ENCODE measurements around the gene KCNK10. TPM values are rescaled to one million over a fixed set of nuclear protein-coding genes. Genes with fewer than 3 reads are reported as not detected.

The KCNK10 gene
- total RNA-seq, 2 donors from 2014 or later: not detected

DNA sequence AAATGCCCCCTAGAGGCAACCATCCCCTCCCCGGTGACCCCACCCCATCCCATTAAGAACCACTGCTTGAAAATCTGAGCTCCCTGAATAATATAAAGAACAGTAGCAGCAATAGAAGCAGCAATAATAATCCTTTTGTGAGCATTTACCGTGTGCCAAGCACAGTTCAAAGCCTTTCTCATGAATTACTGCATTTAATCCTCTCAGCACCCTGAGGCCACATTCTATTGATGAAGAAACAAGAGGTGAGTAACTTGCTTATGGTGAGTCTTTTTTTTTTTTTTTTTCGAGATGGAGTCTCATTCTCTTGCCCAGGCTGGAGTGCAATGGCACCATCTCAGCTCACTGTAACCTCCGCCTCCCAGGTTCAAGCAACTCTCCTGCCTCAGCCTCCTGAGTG, 65.0 kb downstream of the KCNK10 start:
- TF ChIP-seq, protein P1, sequence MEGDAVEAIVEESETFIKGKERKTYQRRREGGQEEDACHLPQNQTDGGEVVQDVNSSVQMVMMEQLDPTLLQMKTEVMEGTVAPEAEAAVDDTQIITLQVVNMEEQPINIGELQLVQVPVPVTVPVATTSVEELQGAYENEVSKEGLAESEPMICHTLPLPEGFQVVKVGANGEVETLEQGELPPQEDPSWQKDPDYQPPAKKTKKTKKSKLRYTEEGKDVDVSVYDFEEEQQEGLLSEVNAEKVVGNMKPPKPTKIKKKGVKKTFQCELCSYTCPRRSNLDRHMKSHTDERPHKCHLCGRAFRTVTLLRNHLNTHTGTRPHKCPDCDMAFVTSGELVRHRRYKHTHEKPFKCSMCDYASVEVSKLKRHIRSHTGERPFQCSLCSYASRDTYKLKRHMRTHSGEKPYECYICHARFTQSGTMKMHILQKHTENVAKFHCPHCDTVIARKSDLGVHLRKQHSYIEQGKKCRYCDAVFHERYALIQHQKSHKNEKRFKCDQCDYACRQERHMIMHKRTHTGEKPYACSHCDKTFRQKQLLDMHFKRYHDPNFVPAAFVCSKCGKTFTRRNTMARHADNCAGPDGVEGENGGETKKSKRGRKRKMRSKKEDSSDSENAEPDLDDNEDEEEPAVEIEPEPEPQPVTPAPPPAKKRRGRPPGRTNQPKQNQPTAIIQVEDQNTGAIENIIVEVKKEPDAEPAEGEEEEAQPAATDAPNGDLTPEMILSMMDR (IDR thresholded peaks at IDR 0.05): no peak
- Histone ChIP-seq H3K36me3 (no peaks in the 10 kb centered on the region), H3K27ac (no peak overlapping the region), H3K4me1 (ENCODE audit: control insufficient read depth in 1 of 2, low read depth in 2 of 2) (no peaks in the 10 kb centered on the region), H3K27me3 (replicated peaks; ENCODE audit: insufficient read depth) (no peaks in the 10 kb centered on the region), H3K4me3 (no peak overlapping the region), H3K9me3 (no peaks in the 10 kb centered on the region)
- no peak for ATAC-seq (ENCODE audit: insufficient number of reproducible peaks, low FRiP score, low read depth)
- no peak for DNase-seq (ENCODE audit: low spot score)

DNA sequence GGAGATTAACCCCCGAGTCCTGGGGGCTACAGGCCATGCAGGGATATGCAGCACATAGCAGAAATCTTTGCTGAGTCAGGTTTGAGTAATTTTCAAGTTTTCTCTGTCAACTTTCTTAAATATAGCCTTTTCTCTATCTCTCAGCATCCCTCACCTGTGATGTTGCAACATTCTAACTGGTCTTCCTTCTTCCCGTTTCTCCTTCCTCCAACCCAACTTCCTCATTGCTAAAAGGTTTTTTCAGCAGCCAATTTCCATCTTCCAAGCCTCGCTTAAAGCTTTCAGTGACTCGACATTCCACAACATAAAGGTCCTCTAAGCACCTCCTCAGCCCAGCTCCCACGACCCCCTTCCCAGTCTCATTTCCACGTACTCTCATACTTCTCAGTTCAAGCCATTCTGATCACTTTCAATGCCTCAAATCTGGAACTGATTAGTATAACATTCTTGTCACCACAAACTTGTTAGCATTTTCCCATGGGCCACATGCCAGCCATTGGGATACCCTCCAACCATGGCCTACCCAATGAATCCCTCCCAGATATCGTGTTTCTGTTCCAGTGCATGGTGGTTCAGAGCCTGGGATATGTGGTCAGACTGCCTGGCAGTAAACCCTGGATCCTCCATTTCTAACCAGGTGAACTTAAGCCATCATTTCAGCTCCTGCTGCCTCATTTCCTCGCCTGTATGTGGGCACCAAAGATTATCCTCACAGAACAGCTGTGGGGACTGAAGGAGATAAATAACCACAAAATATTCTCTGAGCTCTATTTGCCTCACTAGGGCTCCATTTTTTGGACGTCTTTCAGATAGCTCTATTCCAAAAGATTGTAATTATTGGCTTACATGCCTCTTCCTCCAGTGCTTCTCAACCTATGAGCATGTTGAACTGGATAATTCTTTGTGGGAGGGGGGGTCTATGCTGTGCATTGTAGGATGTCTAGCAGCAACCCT, 65.8 kb downstream of the KCNK10 start:
- DNase-seq (ENCODE audit: low spot score) (no peak), ATAC-seq (ENCODE audit: insufficient number of reproducible peaks, low FRiP score, low read depth) (no peak)
- no peak overlapping the region for H3K4me3 ChIP-seq
- H3K27ac ChIP-seq: no peak overlapping the region
- H3K27me3 ChIP-seq (replicated peaks; ENCODE audit: insufficient read depth): no peaks in the 10 kb centered on the region
- no peaks in the 10 kb centered on the region for H3K9me3 ChIP-seq
- TF ChIP-seq, protein P1 (IDR thresholded peaks at IDR 0.05): no peak
- H3K36me3 ChIP-seq: no peaks in the 10 kb centered on the region
- H3K4me1 ChIP-seq (ENCODE audit: control insufficient read depth in 1 of 2, low read depth in 2 of 2): no peaks in the 10 kb centered on the region

DNA sequence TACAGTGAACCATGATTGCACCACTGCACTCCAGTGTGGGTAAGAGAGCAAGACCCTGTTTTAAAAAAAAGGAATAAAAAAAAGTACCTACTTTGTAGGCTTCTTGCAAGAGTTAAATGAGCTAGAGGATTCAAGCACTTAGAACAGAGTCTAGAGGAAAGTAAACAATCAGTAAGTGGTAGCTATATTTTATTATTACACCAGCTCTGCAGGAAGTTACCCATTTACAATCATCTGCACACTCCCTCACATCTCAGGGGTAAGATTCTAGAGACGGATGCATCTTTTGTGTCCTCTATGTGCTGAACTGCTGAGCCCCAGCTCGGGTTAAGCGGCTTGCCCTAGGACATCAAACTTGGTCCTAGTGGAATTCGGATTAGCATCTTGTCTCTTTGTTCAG, 67.3 kb downstream of the KCNK10 start:
- Histone ChIP-seq H3K36me3 (no peaks in the 10 kb centered on the region), H3K4me1 (ENCODE audit: control insufficient read depth in 1 of 2, low read depth in 2 of 2) (no peaks in the 10 kb centered on the region), H3K9me3 (no peaks in the 10 kb centered on the region), H3K4me3 (no peak overlapping the region), H3K27ac (no peak overlapping the region), H3K27me3 (replicated peaks; ENCODE audit: insufficient read depth) (no peaks in the 10 kb centered on the region)
- DNase-seq (ENCODE audit: low spot score): no peak
- no peak for ATAC-seq (ENCODE audit: insufficient number of reproducible peaks, low FRiP score, low read depth)
- TF ChIP-seq, protein P1 (IDR thresholded peaks at IDR 0.05): no peak

DNA sequence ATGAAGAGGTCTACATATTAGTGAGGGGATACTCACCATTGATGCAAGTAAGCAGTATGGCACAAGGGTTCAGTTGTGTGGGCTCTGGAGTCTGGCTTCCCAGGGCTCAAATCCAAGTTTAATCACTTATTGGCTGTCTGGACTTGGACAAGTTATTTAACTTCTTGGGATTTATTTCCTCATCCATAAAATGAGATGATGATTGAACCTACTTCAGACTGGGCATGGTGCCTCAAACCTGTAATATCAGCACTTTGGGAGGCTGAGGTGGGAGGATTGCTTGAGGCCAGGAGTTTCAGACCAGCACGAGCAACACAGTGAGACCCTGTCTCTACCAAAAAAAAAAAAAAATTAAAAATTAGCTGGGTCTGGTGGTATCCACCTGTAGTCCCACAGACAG, 67.9 kb downstream of the KCNK10 start:
- DNase-seq (ENCODE audit: low spot score) (no peak), ATAC-seq (ENCODE audit: insufficient number of reproducible peaks, low FRiP score, low read depth) (no peak)
- Histone ChIP-seq H3K4me3 (no peak overlapping the region), H3K9me3 (no peaks in the 10 kb centered on the region), H3K36me3 (no peaks in the 10 kb centered on the region), H3K27ac (no peak overlapping the region), H3K4me1 (ENCODE audit: control insufficient read depth in 1 of 2, low read depth in 2 of 2) (no peaks in the 10 kb centered on the region), H3K27me3 (replicated peaks; ENCODE audit: insufficient read depth) (no peaks in the 10 kb centered on the region)
- TF ChIP-seq, protein P1 (IDR thresholded peaks at IDR 0.05): no peak

DNA sequence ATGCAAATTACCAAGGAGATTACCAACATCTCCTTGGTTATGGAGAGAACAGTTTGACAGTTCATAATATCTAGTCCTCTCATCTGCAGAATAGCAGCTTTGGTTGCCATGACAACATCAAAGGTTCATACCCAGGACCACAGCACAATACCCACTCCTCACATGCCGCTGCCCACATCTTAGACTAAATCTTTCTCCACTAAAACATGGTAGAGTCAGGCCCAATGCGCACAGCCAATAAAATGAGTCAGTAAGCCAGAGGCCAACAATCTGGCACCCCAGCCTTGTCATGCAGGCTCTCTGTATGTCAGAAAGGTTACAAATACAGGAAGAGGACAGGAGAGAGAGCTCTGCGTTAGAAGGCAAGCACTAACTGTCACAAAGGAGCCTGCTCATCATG, 70.6 kb downstream of the KCNK10 start:
- ATAC-seq (ENCODE audit: insufficient number of reproducible peaks, low FRiP score, low read depth): no peak
- Histone ChIP-seq H3K9me3 (no peaks in the 10 kb centered on the region), H3K4me3 (no peak overlapping the region), H3K36me3 (no peaks in the 10 kb centered on the region), H3K27ac (no peak overlapping the region), H3K4me1 (ENCODE audit: control insufficient read depth in 1 of 2, low read depth in 2 of 2) (no peaks in the 10 kb centered on the region), H3K27me3 (replicated peaks; ENCODE audit: insufficient read depth) (no peaks in the 10 kb centered on the region)
- DNase-seq (ENCODE audit: low spot score): no peak
- TF ChIP-seq, protein P1 (IDR thresholded peaks at IDR 0.05): no peak
